Limb (tissue), 2 donors: ENCODE measurements around the gene ABHD6.
A peak's percentile ranks its signal among the peaks of the same experiment; 100 is the strongest.
"Not testable (repeated sequence)": the region's sequence is repeated elsewhere in the genome, so short reads cannot be mapped to it uniquely, and the experiment has no call there.

ENCODE experiments used
- DNase-seq, 2 donors: peaks; one replicate each; pipeline ENCODE4 v3.0.0-alpha.2; 2016; ENCODE audit errors: extremely low spot score in 2 of 2

The ABHD6 gene

DNA sequence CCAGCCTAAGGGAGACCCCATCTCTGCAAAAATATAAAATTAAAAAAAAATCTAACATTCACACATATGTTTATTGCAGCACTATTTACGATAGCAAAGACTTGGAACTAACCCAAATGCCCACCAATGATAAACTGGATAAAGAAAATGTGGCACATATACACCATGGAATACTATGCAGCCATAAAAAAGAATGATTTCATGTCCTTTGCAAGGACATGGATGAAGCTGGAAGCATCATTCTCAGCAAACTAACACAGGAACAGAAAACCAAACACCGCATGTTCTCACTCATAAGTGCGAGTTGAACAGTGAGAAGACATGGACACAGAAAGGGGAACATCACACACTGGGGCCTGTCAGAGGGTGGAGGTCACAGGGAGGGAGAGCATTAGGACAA is 35.8 kb downstream of the ABHD6 start:
- not testable (repeated sequence) for DNase-seq

DNA sequence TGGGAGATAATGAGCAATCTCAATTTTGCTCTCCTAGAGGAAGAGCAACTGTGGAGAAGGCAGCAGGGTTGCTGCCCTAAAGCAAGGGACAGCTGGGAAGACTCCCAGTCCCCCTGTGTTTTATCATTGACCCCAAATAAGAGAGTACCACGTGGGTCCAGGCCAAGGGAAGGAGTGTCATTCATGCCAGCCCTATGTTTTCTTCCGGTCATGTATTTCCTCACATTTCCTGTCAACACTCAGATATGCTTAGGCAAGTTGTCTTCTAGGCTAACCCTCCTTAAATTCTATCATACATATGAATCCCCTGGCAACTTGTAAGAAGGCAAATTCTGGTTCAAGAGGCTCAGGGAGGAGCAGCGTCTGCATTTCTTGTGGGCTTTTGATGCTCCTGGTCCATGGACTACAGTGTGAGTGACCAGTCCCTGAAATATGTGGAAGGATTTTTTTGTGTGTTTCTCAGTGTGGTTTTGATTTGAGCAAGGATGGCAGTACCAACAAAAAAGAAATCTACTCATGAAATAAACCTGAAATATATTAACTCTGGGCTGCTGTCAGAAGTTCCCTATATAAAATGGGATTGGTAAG is 36.5 kb downstream of the ABHD6 start:
- DNase-seq: no peak

DNA sequence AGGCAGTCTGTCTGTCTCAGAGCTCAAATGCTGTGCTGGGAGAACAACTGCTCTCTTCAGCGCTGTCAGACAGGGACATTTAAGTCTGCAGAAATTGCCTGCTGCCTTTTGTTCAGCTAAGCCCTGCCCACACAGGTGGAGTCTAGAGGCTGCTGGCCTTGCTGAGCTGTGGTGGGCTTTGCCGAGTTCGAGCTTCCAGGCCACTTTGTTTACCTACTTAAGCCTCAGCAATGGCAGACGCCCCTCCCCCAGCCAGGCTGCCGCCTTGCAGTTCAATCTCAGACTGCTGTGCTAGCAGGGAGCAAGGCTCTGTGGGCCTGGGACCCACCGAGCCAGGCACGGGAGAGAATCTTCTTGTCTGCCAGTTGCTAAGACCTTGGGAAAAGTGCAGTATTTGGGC is 43.5 kb downstream of the ABHD6 start:
- DNase-seq: no peak

DNA sequence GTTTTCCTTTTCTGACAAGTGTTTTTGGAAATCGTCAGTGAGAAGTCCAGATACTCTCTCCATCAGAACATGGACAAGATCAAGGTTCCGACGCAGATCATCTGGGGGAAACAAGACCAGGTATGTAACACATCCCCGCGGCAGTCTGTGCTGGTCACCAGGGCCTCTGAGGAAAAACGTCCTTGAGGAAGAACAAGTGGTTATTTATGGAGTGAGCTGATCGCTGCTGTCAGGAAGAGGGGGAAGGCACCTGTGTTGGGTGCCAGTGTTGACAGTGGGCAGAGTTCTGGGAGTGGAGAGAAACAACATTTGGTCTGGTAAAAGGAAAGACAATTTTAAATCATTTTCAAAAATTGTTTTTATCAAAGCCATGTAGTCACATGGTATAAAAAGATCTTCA is 47.7 kb downstream of the ABHD6 start:
- DNase-seq: no peak

DNA sequence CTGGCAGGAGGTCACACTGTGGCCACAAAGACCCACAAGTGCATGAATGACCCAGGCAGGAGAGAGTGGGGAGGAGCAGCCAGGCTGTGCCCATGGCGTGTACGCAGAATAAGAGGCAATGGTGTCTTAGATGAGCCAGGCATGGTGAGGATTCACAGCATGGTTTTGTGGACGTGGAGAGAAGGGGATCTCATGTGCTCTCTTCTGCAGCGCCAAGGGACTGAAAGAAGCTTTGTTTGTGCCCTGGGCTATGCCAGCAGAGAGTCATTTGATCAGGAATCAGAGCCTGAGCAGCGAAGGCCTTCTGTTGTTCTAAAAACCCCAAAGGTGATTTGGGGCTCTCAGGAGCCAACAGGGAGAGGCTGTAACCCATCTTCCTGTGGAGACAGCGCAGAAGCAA is 49.8 kb downstream of the ABHD6 start:
- DNase-seq: no peak

DNA sequence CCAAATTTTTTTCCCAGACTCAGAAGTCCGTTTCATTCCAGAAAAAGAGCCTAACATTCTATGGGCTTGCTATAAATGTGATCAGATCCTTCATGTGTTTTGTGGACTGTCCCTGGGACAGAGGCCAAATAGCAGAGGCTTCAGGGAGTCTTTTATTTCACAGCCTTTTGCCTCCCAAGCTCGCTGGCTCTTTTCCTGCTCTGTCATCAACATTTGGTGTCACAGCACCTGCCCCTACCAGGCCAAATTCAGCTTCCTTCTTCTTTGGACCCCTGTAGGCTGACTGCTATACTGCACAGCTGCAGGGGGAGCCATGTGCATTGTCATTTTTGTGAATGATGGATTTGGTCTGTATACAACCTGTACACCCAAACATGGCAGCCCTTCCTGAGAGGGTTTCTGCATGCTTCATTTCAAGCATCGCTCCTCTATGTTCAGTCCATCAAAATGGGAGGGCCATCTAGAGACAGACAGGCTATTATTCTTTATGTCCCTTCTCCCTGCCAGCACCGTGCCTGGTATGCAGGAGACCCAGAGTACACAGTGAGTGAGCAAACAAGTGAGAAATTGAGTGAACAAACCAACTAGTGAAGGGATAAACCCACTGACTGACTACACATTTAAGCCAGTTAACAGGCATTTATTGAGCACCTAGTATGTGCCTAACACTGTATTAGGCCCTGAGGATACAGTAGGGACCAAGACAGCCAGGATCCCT is 50.6 kb downstream of the ABHD6 start:
- DNase-seq: peak in 1 of 2 donors; percentile 39

DNA sequence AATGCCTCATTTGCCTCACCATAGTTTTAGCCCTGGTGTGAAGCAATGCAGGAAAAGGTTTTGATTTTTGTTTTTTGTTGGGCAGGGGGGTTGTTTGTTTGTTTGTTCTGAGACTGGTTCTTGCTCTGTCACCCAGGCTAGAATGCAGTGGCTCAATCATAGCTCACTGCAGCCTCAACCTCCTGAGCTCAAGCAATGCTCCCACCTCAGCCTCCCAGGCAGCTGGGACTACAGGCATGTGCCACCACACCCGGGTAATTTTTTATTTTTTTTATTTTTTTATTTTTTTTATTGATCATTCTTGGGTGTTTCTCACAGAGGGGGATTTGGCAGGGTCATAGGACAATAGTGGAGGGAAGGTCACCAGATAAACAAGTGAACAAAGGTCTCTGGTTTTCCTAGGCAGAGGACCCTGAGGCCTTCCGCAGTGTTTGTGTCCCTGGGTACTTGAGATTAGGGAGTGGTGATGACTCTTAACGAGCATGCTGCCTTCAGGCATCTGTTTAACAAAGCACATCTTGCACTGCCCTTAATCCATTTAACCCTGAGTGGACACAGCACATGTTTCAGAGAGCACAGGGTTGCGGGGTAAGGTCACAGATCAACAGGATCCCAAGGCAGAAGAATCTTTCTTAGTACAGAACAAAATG is 51.5 kb downstream of the ABHD6 start:
- DNase-seq: not testable (repeated sequence)

DNA sequence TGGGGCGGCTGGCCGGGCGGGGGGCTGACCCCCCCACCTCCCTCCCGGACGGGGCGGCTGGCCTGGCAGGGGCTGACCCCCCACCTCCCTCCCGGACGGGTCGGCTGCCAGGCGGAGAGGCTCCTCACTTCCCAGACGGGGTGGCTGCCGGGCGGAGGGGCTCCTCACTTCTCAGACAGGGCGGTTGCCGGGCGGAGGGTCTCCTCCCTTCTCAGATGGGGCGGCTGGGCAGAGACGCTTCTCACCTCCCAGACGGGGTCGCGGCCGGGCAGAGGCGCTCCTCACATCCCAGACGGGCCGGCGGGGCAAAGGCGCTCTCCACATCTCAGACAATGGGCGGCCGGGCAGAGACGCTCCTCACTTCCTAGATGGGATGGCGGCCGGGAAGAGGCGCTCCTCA is 52.9 kb downstream of the ABHD6 start:
- not testable (repeated sequence) for DNase-seq

DNA sequence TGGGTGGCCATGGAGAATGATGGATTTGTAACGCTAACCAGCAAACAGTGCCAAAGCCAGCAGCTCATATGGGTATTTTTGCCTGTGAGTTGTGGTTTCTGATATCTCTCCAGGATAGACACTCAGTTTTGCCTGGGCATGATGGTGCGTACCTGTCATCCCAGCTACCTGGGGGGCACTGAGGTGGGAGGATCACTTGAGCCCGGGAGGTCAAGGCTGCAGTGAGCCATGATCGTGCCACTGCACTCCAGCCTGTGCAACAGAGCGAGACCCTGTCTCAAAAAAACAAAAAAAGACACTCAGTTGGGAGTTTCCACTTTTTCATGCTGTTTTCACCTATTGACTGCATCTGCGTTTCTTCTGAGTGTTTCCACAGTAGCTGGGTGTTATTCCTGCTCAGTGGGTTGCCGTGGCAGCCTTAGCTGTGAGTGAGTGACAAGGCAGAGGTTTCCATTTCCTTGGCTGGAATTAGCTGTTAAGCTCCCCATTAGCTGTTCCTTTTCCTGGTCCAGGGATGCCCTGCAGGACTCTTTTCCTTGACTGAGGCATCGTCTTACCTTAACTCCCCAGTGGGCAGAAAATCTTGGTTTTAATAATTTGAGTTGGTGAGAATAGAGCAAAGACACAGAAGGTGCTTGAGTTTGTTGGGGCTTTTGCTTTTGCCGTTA is 54.2 kb downstream of the ABHD6 start:
- DNase-seq: no peak

DNA sequence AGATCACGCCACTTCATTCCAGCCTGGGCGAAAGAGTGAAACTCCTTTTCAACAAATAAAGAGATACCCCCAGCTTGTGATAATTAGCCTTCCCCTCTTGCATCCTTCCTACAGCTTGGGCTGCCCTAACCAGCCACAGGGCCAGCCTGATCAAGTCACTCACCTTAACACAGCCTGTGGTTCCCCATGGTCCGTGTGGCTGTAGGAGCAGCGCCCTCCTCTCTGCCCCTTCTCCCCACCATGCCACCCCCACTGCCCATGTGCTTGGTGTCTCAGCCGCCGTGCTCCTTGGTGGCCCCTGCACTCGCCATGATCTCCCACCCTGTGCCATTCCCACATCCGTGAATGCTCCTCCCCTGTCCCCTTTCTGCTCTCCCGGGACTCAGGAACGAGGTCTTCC is 55.3 kb downstream of the ABHD6 start:
- DNase-seq: no peak

DNA sequence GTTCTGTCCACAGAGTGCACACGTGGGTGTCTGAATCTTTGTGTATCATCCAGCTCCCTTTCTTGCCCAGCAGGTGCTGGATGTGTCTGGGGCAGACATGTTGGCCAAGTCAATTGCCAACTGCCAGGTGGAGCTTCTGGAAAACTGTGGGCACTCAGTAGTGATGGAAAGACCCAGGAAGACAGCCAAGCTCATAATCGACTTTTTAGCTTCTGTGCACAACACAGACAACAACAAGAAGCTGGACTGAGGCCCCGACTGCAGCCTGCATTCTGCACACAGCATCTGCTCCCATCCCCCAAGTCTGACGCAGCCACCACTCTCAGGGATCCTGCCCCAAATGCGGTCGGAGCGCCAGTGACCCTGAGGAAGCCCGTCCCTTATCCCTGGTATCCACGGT is 55.9 kb downstream of the ABHD6 start:
- no peak for DNase-seq

DNA sequence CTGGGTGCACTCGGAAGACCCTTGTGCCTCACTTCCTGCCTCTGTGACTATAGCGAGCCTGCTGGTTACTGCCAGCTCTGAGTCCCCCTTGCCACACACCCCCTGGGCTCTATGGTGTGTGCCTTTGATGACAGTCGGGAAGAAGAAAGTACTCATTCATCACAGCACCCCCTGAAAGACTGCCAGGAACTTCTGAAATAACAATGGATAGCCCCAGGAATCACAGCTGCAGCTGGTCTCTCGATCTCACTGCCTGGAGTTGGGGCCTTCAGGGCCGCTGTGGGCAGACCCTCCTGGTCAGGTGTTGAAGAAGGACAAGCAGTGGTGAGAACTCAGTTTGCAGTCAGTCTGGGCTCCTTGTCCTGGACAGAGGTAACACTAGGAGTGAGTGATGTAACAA is 58.7 kb downstream of the ABHD6 start:
- no peak for DNase-seq

DNA sequence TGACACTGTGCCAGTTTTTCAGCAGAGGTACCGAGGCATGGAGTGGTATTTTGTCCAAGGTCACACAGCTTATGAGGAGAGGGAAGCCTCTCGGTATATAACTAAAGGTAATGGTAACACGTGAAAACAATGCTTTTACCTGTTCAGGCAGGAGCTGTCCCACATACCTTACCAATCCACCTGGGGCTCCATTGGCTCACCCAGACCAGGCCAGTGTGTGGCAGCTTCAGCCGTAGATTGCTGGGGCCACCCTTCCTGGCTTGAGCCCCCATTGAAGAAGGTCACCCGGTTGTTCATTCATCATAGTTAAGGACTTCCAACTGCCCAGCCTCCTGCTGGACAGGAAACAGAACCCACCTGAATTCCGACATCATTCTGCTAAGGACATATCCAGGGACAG is 59.3 kb downstream of the ABHD6 start:
- no peak for DNase-seq

DNA sequence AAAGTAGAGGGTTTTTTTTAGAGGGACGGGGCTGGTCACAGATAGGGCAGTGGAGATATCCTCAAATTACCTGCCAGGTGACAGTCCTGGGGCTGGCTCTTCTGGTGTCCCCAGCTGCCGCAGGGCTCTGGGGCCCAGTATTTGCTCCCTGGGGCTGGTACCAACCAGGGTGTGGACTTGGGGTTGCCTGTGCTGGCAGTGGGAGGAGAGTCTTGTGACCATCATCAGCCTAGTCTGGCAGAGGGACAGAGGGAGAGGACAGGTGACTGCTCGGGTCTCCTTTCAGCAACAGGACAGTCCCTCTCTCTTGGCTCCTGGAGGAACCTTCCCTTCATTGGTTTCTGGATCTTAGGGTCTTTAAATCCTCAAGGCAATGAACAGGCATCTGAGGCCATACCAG is 60.6 kb downstream of the ABHD6 start:
- no peak for DNase-seq

DNA sequence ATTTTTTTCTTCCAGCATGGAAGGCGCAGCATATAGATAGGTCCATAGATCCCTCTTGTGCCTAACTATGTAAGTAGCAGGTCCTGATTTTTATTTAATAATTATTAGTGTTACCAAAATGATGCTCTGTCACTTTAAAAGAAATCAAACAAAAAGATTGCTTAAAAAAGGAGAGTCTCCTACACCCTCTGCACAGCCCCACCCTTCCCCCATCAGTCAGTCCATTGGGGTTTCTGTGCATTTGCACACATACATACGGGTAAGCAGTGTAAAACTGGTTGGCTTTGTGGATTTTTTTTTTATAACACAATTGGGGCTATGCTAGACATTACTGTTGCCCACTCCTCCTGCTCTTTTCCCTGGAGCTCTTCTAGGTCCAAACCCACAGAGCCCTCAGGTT is 61.5 kb downstream of the ABHD6 start:
- DNase-seq: no peak

DNA sequence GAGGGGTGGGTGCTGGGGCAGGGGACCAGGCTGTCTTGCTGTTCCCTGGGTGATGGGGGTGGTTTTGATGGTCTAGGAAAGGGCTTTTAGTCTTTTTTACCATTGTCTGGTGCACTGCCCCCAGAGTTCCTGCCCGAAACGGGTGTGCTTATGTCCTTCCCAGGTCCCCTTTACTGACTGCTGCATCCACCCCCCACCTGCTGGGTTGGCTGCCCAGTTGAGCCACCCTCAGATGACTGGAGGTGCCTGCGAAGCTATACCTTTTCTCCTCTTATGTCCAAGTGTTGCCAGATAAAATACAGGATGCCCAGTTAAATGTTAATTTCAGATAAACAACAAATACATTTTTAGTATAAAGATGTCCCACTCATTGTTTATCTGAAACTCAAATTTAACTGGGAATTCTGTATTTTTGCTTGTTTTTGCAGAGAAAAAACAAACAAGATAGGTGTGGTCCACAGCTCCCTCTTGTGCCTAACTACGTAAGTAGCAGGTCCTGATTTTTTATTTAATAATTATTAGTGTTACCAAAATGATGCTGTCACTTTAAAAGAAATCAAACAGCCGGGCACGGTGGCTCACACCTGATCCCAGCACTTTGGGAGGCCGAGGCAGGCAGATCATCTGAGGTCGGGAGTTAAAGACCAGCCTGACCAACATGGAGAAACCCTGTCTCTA is 62.4 kb downstream of the ABHD6 start:
- peak in 1 of 2 donors; percentile 44 for DNase-seq

DNA sequence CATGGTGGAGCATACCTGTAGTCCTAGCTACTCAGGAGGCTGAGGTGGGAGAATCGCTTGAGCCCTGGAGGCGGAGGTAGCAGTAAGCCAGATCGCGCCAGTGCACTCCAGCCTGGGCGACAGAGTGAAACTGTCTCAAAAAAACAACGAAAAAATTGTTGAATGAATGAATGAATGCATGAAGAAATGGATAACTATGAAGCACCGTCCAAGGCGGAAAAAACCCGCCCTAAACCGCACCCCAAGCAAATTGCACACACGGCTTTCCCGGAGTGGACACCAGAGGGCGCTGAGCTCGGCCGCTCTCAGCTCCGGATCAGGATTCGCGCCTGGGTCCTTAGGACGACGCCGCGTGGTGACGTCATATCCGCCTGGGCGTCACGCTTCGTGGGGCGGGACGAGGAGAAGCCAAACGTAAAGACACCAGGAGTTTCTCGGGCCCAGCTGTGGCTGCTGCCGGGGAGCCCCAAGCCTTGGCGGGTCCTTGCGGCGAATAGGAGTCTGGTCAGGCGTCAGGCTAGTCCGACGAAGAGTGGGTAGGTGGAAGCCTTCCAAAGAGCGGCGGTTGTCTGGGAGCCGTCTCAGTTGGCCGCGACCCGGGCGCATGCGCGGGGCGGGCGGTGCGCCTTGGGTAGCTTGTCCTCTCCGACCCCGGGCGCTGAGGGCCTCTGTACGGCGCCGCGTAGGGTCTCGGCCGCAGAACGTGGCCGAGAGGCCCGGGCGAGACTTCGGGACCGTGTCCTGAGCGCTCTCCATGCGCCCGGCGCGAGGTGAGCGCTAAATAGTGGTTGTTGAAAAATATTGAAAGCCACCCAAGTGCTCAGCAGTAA is 68.5 kb downstream of the ABHD6 start, which contains the start of the genes HTD2 and RPP14:
Gene HTD2 (plus strand): TSS at position 639 of the 830 bp plus-strand sequence. CDS start 11,094 bp downstream, outside the sequence.
Gene RPP14 (plus strand): TSS at position 364 of the 830 bp plus-strand sequence. CDS start 4,085 bp downstream, outside the sequence.
- peak; percentile 98 to 99 for DNase-seq

DNA sequence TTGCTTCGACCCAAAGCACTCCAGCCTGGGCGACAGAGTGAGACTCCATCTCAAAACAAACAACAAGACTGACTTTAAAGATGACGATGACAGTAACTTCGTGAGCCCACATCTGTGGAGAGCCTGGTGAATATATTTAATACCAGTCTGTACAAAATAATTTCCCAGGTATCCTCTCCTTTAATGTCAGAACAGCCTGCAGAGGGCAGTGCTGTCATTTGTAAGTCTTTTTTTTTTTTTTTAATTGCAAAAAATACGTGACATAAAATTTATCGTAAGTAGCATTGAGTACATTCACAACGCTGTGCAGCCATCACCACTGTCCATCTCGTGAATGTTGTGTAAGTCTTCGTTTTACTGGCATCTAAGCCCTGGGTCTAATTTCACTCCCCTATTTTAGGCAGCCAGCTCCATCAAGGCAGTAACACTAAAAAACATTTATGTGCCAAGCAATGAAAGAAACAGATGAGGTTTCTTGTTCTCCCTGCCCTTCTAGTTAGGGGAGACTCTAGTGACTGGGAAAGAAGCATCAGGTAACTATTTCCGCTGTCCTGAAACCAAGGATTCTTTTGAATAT is 70.1 kb downstream of the ABHD6 start:
- peak in 1 of 2 donors; percentile 38 for DNase-seq

DNA sequence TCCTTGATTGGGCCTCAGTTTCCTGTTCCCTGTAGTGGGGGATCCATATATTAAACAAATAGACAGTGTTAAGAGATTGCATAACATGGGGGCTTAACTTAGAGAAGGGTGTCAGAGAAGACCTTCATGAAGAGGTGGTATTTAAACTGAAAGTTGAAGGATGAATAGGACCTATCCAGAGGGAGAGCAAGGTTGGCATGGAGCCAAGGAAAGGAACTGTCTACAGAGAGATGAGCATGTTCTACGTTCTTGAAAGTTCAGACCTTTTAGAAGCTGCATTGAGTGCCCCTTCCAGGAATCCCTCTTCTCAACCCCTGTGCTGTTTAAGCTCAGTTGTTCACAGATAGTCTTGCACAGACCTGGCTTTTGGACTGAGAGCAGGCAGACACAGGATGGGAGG is 71.1 kb downstream of the ABHD6 start:
- no peak for DNase-seq

DNA sequence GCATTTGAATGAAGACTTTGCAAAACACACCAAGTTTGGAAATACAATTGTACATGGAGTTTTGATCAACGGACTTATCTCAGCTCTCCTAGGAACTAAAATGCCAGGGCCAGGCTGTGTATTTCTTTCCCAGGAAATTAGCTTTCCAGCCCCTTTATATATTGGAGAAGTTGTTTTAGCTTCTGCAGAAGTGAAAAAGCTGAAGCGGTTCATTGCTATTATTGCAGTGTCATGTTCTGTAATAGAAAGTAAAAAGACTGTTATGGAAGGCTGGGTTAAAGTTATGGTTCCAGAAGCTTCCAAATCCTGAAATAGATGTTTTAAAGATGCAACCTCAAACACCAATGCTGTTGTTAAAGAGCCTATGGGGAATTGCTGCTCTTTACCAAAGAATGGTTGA is 80.2 kb downstream of the ABHD6 start:
- no peak for DNase-seq
